Measurements from ENCODE around the gene FAM8A1. TPM values are rescaled to one million over a fixed set of nuclear protein-coding genes. Genes with fewer than 3 reads are reported as not detected.

FAM8A1 gene
- total RNA-seq, 1 experiment from 2014 or later, result 13.4 TPM

GRCh38 chr6:17632934-17633333, 32.8 kb downstream of the FAM8A1 start:
- H3K36me3 ChIP-seq (ENCODE audit: control insufficient read depth in 1 of 2, insufficient read depth in 2 of 2, low read length in 2 of 2), result peaks cover 31 to 47% of the 10 kb centered on the region in 2 experiments
- H3K27ac ChIP-seq (ENCODE audit: low read depth, low read length), result no peak overlapping the region
- TF ChIP-seq RAD21 (IDR thresholded peaks at IDR 0.05; ENCODE audit: low read depth) (no peak), SP1 (IDR thresholded peaks at IDR 0.05; ENCODE audit: low read depth) (no peak)
- TF ChIP-seq, protein P1, sequence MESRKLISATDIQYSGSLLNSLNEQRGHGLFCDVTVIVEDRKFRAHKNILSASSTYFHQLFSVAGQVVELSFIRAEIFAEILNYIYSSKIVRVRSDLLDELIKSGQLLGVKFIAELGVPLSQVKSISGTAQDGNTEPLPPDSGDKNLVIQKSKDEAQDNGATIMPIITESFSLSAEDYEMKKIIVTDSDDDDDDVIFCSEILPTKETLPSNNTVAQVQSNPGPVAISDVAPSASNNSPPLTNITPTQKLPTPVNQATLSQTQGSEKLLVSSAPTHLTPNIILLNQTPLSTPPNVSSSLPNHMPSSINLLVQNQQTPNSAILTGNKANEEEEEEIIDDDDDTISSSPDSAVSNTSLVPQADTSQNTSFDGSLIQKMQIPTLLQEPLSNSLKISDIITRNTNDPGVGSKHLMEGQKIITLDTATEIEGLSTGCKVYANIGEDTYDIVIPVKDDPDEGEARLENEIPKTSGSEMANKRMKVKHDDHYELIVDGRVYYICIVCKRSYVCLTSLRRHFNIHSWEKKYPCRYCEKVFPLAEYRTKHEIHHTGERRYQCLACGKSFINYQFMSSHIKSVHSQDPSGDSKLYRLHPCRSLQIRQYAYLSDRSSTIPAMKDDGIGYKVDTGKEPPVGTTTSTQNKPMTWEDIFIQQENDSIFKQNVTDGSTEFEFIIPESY (IDR thresholded peaks at IDR 0.05; ENCODE audit: extremely low read depth, insufficient replicate concordance, low read length), result no peak
- no peaks in the 10 kb centered on the region for H3K27me3 ChIP-seq (ENCODE audit: insufficient read depth, low read length)
- CTCF ChIA-PET, result no interaction called here
- no peaks in the 10 kb centered on the region for H3K4me1 ChIP-seq (ENCODE audit: control insufficient read depth in 1 of 2, insufficient read depth in 2 of 2, low read length in 2 of 2)
- no peak overlapping the region for H3K4me2 ChIP-seq (ENCODE audit: low read length)
- no peak overlapping the region for H3K9ac ChIP-seq (ENCODE audit: low read length)
- intact Hi-C loops (cut with micrococcal nuclease), result no loop called here
- no peak overlapping the region for H3K4me3 ChIP-seq (replicated peaks in 1 of 2; ENCODE audit: low read depth in 1 of 2, low read length in 2 of 2)
- POLR2A ChIA-PET, result no interaction called here
- no peaks in the 10 kb centered on the region for H3K9me2 ChIP-seq (ENCODE audit: insufficient read depth)
- no peak for ATAC-seq
- peaks cover 89% of the 10 kb centered on the region for H3K79me2 ChIP-seq (ENCODE audit: insufficient read depth, low read length)
- no peak overlapping the region for H2AFZ ChIP-seq (ENCODE audit: low read depth, low read length, poor library complexity, severe bottlenecking)
- BruUV-seq (replicated peaks), result no TSS peak
- no peak for DNase-seq (ENCODE audit: low read depth, low spot score)
- H4K20me1 ChIP-seq (ENCODE audit: insufficient read depth), result peaks cover 14% of the 10 kb centered on the region
- RAD21 ChIA-PET (ENCODE audit: low non-redundant PET in 1 of 2, low total read pairs in 2 of 2, uncharacterized antibody in 2 of 2, unreplicated experiment in 2 of 2), result no interaction called here
- H3K9me3 ChIP-seq (ENCODE audit: control insufficient read depth in 1 of 2, insufficient read depth in 1 of 2, low read depth in 1 of 2, low read length in 2 of 2), result no peaks in the 10 kb centered on the region

DNA sequence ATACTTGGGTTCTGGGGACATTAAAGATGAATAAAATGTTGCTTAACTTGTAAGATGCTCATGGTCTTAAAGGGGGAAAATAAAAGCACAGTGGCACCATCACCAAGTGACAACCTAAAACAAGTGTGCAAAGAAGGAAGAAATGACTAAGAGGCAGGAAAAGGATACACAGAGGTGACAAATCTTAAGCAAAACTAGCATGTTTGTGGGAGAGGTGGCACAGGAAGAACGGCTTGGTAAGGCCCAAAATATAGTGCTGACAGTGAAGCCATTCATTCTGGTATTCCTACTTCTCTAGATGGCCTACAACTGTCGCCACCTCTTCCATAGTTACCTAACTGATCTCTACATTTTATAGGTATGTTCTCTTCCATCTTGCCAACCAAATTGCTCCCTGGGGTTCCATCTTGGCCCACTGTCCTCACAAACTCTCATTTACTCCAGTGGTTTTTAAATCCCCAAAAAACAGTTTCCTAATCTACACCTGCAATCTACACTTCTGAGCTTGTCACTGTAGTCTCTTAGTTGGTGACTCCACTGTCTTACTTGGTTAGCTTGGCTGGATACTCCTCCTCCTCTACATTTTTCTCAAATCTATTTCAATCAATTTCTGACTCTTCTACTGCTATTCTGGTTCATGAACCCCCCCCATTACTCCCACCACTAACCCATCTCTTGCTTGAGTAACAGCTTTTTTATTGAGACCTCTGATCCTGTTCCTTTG, 33.5 kb downstream of the FAM8A1 start:
- H3K9me3 ChIP-seq (ENCODE audit: control insufficient read depth in 1 of 2, insufficient read depth in 1 of 2, low read depth in 1 of 2, low read length in 2 of 2), result no peaks in the 10 kb centered on the region
- ChIA-PET POLR2A (no interaction called here), RAD21 (ENCODE audit: low non-redundant PET in 1 of 2, low total read pairs in 2 of 2, uncharacterized antibody in 2 of 2, unreplicated experiment in 2 of 2) (no interaction called here), CTCF (no interaction called here)
- ATAC-seq, result no peak
- no peaks in the 10 kb centered on the region for H3K4me1 ChIP-seq (ENCODE audit: control insufficient read depth in 1 of 2, insufficient read depth in 2 of 2, low read length in 2 of 2)
- no peaks in the 10 kb centered on the region for H3K27me3 ChIP-seq (ENCODE audit: insufficient read depth, low read length)
- peaks cover 30 to 50% of the 10 kb centered on the region in 2 experiments for H3K36me3 ChIP-seq (ENCODE audit: control insufficient read depth in 1 of 2, insufficient read depth in 2 of 2, low read length in 2 of 2)
- no peak for DNase-seq (ENCODE audit: low read depth, low spot score)
- no peak overlapping the region for H3K9ac ChIP-seq (ENCODE audit: low read length)
- no peak overlapping the region for H2AFZ ChIP-seq (ENCODE audit: low read depth, low read length, poor library complexity, severe bottlenecking)
- no peak overlapping the region for H3K27ac ChIP-seq (ENCODE audit: low read depth, low read length)
- BruUV-seq (replicated peaks), result no TSS peak
- no peak overlapping the region for H3K4me3 ChIP-seq (replicated peaks in 1 of 2; ENCODE audit: low read depth in 1 of 2, low read length in 2 of 2)
- intact Hi-C loops (cut with micrococcal nuclease), result no loop called here
- peaks cover 91% of the 10 kb centered on the region for H3K79me2 ChIP-seq (ENCODE audit: insufficient read depth, low read length)
- H3K4me2 ChIP-seq (ENCODE audit: low read length), result no peak overlapping the region
- H3K9me2 ChIP-seq (ENCODE audit: insufficient read depth), result no peaks in the 10 kb centered on the region
- H4K20me1 ChIP-seq (ENCODE audit: insufficient read depth), result peaks cover 15% of the 10 kb centered on the region
- no peak for TF ChIP-seq ZNF274 (IDR thresholded peaks at IDR 0.05; ENCODE audit: low read depth, low read length)
- TF ChIP-seq SP1 (IDR thresholded peaks at IDR 0.05; ENCODE audit: low read depth), result no peak
- TF ChIP-seq EZH2 (IDR thresholded peaks at IDR 0.05), result no peak
- TF ChIP-seq POLR2A (IDR thresholded peaks at IDR 0.05; ENCODE audit: borderline replicate concordance, extremely low read depth, insufficient read depth, insufficient read length), result no peak
- TF ChIP-seq REST (IDR thresholded peaks at IDR 0.05; ENCODE audit: low read depth), result no peak
- TF ChIP-seq EZH2phosphoT487 (IDR thresholded peaks at IDR 0.05; ENCODE audit: borderline replicate concordance), result no peak
- no peak for TF ChIP-seq CBX3 (IDR thresholded peaks at IDR 0.05; ENCODE audit: low read depth)
- no peak for TF ChIP-seq POLR2AphosphoS5 (IDR thresholded peaks at IDR 0.05; ENCODE audit: low read depth, low read length)
- TF ChIP-seq ZFX (IDR thresholded peaks at IDR 0.05), result no peak
- TF ChIP-seq, protein P1 (IDR thresholded peaks at IDR 0.05; ENCODE audit: extremely low read depth, insufficient replicate concordance, low read length), result no peak

Measured in HCT116 (cell line).